NCI-H1694 treated with DMSO at 0.1 percent for 48 hours (cell line): ENCODE results near the gene ANKRD13B.

Experiments used
- DNase-seq: peaks from one replicate; lab custom pipeline; 2025; lab: John Stamatoyannopoulos, UW

ANKRD13B gene

DNA sequence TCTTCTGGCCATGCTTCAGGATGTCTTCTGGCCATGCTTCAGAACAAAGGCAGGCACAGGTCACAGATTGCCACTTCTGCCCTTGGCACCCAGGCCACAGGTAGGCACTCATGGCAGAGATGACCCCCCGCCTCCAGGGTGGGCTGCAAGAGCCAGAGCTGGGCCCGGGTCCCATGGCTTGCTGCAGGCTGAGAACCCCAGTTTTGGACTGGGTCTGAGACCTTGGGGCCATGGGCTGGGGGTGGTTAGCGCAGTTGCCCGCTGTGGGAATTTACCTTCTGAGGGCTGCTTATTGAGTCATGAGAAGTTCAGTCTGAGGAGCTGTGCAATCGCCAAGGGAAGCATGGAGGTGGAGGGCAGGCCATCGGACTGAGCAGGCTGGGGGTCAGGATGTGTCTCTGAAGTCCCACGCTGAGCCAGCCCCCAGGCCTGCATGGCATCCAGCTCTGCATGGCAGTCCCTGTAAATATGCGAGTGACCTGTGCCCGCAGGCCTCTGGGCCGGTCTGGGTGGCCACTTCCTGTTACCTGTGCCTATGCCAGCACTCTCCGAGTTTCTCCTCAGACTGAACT lies 1.7 kb downstream of the ANKRD13B start:
- DNase-seq: no peak

DNA sequence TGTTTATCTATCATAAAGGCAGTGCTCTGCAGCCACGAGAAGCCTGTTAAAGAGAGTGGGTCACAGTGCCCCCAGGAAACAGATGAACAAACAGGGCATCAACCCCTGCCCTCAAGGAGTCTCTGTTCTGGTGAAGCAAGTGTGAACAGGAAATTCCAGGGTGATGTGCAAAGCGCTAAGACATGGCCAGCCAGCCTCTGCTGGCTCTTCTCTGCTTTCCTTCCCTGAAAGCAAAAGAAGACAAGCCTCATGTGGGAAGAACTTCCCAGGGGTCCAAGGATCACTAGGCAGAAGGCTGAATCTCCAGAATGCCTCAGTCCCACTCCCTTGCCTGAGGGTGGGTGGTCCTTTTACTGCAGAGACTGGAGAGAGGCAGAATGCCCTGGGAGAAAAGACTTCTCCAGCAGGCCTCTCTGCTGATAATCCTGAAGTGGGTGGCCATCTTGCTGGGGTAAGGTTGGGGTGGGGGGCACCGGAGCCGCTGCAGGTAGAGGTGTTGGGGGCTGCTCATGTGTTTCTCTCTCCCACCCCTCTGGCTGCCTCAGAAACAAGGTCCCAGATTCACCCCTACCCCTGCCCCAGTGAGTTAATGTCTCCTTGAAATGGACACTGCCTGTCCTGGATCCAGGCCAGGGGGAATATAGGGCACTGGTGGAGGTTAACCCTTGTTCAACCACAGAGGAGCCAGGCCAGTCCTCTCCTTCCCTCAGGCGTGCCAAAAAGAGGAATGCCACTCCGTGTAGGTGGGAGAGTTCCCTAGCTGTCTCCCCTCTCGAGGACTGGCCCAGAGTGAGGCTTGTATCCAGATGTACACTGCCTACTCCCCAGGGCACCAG lies 2.4 kb downstream of the ANKRD13B start:
- no peak for DNase-seq

DNA sequence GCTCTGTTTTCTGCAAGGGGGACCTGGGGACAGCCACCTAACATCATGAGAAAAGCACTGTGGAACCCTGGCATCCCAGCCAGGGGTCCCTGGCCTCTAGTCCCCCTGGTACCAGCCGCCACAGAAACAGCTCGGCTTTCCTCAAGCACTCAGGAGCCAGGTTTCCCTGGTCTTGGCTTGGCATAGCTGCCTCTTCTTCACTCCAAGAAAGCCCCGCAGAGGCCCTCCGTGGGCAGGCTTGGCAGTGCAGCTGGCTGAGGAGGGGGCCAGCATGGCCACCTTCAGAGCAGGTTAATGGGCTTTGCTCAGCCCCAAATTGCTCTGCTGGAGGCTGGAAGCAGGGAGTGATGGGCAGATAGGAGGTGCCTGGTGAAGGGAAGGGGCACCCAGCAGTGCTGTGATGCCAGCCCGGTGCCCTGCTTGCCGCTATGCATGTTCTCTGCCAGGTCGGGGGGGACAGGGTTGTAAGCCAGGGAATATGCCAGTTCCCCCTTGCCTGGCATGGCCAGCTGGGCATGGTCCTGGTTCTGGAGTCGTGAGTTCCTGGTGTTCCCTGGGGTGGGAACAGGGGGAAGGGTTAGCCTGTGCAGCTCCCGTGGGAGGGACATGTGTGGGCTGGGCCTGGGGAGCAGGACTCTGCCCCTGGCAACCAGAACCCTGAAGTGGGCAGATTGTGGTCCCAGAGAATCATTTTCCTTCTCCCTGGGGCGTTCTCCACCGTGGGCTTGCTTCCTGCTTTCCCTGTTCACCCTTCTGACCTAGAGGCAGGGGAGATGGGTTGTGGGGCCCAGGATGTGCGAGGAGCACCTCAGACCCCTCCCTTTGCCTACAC lies 3.2 kb downstream of the ANKRD13B start:
- DNase-seq: no peak

DNA sequence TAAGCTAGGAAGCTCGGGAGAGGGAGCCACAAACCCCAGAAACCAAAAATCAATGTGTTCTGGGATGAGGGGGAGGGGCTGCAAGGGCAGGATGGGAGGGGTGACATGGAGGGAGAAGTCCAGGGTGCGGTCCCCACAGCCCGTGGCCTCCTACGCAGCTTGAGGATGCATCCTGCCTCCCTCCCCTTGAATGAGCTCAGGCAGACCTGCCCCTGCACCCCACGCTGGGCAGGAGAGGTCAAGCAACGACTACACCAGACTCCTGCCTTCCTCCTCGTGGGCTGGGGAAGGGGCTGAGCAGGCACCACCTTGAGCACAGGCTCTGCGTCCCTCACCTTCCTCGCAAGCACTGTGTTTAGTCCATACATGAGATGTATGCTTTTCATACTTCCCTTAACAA lies 3.9 kb downstream of the ANKRD13B start:
- DNase-seq: no peak

DNA sequence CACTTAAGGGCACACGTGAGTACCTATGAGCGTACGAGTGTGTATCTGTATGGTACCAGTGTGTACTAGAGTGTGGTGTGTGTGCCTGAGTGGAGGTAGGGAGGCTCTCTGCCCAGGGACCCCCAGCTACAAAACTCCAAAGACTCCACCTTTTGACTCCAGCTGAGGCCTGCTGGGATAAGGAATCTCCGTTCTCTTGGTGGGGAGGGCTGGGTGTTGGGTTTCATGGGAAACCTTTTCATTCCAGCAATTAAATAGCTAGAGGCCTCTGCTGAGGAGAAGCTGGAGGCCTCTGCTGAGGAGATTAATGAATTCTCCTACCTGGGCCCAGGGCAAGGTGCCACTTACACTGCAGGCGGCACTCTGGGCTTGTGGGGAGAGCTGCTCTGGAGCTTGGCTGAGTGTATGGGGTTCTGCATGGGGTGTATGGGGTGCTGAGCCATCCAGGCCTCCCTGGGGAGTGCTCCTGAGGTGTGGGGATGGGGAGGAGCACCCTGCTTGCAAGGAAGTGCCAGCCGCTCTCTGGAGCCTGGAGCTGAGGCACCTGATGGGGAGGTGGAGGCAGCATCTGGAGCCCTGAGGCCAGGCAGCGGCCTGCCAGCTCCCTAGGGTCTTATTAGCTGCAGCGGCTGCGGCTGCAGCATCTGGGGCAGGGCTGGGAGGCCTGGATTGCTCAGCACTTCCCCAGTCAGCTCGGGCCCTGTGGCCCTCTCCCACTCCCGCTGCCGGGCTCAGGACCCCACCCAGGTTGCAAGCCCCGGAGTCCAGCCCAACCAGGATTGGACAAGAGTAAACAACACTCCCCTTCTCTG lies 4.6 kb downstream of the ANKRD13B start:
- peak; percentile 23 for DNase-seq

DNA sequence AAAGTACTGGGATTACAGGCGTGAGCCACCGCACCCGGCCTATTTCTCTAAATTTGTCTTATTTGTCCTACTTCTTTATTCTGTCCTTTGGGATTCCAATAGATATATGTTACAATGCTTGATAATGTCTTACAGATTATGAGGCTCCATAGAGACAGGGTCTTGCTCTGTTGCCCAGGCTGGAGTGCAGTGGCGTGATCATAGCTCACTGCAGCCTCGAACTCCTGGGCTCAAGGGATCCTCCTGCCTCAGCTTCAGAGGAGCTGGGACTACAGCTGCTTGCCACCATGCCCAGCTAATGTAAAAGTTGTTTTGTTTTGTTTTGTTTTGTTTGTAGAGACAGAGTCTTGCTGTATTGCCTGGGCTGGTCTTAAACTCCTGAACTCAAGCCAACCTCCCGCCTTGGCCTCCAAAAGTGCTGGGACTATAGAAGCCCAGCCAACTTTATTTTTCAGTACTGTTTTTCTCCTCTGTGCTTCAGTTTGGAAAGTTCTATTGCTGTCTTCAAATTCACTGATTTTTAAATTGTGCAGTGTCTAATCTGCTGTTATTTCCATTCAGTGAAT lies 10.3 kb downstream of the ANKRD13B start:
- DNase-seq: no peak

DNA sequence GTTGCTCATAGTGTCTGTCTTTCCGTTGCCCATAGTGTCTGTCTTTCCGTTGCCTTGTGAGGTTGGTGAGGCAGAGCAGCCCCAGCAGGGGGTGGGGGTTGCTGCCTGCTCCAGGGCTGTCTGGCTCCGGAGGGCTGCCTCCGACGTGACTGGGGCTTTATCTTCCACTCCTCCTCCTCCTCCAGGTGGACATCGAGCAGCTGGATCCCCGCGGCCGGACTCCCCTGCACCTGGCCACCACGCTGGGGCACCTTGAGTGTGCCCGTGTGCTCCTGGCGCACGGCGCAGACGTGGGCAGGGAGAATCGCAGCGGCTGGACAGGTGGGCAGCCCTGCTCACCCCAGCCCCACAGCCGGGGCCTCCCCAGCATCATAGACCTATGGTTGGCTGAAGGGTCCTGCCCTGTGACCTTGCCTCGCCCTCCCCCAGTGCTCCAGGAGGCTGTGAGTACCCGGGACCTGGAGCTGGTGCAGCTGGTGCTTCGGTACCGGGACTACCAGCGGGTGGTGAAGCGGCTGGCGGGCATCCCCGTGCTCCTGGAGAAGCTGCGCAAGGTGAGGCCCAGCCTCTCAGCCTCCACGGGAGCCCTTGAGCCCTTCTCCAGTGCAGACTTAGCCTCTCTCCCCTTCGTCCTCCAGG lies 14.7 kb downstream of the ANKRD13B start:
- no peak for DNase-seq

DNA sequence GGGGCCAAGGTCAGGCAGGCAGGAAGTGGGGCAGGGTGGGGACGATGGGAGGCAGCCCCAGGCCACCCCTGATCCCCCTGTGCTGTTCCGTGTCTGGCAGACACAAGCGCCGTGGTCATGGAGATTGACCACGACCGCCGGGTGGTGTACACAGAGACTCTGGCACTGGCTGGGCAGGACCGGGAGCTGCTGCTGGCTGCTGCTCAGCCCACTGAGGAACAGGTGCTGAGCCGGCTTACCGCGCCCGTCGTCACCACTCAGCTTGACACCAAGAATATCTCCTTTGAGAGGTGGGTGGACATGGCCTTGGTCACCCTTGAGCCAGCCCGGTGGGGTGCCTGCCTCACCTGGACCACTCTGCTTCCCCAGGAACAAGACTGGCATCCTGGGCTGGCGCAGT lies 16.1 kb downstream of the ANKRD13B start:
- no peak for DNase-seq

DNA sequence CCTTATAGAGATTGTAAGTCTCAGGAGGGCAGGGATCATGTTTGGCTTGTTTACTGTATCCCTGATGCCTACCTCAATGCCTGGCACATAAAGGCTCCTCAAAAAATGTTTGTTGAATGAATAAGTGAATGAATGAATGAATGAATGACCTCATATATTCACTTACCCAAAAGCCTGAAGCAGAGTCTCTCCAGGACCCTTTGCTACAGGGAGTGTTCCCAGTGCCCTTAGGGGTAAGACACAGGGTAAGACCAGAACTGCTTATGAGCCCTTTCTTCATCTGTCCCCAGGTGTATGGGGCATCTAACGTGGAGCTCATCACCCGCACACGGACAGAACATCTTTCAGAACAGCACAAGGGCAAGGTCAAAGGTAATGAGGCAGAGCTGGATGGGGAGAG lies 17.5 kb downstream of the ANKRD13B start:
- DNase-seq: no peak

DNA sequence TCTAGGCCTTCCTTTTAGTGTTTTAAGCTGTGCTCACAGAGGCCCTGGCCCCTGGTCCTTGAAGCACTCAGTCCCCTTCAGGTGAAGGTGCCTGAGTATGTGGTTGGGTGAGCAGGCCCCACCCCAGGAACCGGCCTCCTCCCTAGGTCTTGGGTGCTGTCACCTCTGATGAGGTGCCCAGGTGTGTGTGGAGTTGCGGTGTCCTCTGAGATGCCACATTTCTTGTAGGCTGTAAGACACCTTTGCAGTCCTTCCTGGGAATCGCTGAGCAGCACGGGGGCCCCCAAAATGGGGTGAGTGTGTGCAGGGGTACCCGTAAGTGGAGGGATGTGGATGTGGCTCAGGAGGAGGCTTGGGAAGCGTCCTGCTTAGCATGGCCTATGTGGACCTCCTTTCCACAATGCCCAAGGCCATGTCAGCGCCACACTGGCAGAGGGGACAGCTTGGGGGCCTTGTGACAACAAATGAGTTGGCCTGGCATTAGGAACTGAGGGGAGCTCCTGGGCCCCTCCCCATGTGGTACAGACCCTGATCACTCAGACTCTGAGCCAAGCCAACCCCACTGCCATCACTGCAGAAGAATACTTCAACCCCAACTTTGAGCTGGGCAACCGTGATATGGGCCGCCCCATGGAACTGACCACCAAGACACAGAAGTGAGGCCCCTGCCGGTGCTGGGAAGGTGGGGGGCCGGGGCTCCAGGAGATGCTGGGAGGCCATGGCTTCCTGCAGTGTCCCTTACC lies 18.6 kb downstream of the ANKRD13B start:
- no peak for DNase-seq

DNA sequence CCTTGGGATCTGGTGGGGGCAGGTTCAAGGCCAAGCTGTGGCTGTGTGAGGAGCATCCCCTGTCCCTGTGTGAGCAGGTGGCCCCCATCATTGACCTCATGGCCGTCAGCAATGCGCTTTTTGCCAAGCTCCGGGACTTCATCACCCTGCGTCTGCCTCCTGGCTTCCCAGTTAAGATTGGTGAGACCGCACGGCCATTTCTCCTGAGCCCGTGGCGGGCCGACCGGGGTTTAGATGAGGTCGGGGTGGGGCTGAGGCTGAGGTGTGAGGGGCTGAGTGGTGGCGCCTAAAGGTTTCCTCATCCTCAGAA lies 19.1 kb downstream of the ANKRD13B start:
- DNase-seq: no peak

DNA sequence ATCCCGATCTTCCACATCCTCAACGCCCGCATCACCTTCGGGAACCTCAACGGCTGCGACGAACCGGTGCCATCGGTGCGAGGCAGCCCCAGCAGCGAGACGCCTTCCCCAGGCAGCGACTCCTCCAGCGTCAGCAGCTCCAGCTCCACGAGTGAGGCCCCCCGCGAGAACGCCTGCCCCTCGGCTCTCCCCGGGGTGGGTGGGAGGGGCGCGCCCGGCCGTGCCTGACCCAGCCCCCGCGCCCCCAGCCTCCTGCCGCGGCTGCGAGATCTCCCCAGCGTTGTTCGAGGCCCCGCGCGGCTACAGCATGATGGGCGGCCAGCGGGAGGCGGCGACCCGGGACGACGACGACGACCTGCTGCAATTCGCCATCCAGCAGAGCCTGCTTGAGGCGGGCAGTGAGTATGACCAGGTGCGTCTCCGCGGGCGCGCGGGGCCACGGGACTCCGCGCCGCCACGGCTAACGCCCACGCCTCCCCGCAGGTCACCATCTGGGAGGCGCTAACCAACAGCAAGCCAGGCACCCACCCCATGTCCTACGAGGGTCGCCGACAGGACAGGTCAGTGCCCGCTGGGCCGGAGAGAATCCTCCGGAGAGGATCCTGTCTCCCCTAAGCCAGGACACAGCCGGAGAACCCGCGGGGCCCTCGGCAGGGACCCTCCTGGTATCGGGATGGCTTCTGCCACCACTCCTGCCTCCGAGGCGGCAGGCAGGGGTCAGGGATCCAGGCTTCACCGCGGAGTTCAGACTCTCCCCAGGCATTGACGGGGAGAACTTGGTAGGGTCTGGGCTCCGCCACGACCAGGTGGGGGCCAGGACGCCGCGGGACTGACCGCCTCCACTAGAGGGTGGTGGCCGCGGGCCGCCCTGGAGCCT lies 19.7 kb downstream of the ANKRD13B start:
- no peak for DNase-seq

DNA sequence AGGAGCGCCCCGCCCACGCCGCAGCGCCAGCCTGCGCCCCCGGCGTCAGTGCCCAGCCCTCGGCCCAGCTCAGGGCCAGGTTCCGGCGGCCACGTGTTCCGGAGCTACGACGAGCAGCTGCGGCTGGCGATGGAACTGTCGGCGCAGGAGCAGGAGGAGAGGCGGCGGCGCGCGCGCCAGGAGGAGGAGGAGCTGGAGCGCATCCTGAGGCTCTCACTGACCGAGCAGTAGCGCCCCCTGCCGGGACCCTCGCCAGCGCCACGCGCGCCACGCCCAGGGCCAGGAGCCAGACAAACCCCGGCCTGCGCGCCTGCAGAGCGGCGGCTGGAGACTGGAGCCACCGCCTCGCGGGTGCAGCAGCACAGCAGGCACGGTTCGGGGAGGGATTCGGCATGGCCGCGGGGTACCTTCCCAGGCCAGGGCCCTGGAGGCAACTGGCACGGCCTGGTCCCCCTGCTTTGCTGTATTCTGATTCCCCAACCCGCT lies 20.5 kb downstream of the ANKRD13B start:
- no peak for DNase-seq

DNA sequence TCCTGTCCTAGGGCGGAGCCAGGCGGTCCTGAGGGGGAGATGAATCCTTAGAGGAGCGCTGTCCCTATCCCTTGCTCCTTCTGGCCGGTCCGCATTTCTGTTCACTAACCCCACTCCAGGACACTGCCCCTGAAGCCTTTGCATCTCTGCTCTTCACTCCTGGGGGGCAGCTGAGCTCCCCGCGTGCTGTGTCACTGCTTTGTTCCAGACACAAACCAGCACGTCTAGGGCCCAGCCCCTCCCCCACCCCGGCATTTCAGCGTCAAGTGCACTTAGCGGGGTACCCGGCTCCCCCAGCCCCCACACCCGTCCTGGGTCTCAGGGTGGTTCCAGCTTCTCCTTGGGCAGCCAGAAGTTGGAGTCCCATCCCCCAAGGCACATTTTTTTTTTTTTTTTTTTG lies 20.9 kb downstream of the ANKRD13B start:
- no peak for DNase-seq

DNA sequence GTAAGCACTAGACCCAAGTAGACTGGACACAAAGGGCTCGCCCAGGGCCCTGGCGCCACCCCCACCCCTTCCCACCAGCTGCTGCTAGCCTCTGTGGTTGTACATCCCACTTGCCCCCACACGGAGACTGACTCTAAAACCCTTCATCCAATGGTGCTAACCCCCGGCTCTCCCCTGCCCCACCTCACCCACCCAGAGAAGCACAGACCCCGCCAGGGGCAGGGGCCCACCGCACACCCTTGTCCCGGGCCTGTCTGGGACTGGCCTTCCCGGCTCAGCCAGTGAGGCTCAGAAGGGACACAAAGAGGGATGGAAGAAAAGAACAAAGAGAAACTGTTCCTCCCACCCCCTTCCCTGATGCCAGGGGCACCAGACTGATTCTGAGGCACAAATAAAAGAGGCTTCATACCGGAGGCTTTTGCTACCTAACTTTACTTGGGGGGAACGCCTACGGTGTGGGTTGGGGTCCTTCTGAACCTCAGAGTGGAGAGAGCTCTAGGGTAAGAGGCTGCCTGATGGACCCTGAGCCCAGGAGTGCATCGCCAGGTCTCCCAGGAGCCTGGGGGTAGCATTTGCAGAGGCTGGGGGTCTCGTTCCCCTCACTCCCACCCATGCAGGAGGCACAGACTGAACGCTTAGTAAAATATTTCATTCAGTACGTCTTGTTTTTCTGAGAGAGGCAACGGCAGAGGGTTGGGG lies 21.6 kb downstream of the ANKRD13B start:
- DNase-seq: no peak

DNA sequence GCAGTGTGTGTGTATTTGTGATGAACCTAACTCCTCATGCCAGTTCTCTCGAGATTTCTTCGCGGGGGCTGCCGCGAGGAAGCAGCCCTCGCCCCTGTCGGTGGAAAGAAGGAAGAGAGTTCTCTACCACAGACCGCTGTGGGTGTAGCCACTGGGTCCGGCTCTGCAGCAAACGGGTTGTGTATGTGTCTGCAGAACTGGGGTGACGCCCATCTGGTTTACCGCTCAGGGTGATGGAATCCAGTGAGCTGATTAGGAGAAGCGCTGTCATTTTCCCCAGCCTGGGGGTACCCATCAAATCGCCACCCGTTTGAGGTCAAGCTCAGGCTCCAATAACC lies 22.1 kb downstream of the ANKRD13B start:
- no peak for DNase-seq

DNA sequence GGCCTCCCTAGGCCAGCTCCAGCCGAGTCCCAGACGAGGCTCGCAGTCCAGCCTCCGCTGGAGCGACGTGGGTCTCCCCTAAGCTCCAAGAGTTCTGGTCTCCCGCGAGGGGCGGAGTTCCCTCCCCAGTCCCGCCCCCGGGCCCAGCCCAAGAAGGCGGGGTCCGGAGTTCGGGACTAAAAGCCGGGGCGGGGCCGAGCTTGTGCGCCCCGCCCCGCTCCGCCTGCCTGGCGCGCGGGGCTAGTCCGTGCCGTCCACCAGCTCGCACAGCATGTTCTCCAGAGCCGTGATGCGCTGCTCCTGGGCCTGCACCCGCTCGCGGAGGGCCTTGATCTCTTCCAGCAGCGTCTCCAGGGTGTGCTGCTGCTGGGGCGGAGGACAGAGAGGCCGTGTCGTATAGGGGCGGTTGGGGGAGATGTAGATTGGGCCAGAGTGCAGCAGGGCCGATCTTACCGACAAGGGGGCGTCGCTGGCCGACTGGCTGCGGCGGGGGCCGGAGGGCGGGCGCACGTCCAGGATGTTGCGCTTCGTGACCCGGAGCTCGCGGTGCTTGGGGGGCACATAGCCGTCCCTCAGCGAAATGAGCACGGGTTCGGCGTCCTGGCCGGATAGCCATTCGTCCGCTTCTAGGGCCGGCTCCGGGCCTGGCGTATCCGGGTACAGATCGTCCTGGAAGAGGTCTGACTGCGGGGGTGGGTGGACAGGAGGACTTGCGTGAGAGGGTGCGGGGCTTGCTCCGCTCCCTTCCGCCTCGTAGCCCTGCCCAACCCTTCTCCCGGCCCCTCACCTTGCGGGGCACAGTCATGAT lies 22.8 kb downstream of the ANKRD13B start:
- peak; percentile 71 for DNase-seq
